Brain pericyte (primary cell): Measurements from ENCODE around the gene HOMER2.

ENCODE experiments used
- DNase-seq: peaks from one replicate; pipeline ENCODE4 v3.0.0-alpha.2; 2012; ENCODE audit warnings: low read depth, low spot score

The HOMER2 gene

DNA sequence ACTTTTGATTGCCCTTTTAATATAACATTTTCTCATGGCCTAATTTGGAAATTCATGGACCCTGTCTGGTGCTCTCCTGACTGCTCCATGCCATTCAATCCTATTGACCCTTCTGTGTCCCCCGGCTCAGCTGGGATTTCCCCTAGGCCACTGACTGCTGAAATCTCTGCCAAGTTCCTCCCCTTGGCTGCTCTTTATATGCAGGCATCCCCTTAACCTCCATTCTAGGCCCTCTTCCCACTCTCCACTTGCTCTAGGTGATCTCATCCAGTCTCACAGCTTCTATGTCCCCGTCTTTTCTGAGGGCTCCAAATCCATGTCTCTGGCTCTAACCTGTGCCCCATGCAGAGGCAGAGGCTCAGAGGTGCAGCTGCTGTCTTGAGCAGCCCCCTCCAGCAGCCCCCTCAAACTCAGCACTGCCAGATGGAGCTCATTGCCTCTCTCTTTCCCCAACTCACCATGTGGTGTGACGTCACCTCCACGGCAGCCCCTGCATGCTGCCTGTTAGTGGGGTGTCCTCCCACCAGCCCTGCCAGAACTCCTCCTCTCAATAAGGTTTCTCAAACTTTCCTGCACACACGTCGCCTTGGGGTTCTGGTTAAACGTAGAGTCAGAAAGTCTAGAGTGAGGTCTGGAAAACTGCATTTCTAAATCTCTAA, 153.2 kb downstream of the HOMER2 start:
- DNase-seq: no peak
